Thymus (tissue), 11 donors: ENCODE measurements around the gene NFKBIE. TPM values are rescaled to one million over a fixed set of nuclear protein-coding genes. Genes with fewer than 3 reads are reported as not detected.

Experiments
- DNase-seq, 9 donors: peaks; one replicate each; pipeline ENCODE4 v3.0.0-alpha.2; 2013; ENCODE audit warnings: low spot score in 9 of 9, low read depth in 6 of 9, missing footprints in 1 of 9
- H3K27ac ChIP-seq, 2 donors: one replicate each; pipeline ENCODE4 v1.5.1; 2013; ENCODE audit warnings: control low read depth in 1 of 2, low read depth in 1 of 2, low read length in 1 of 2, mild to moderate bottlenecking in 1 of 2, moderate library complexity in 1 of 2
- H3K27me3 ChIP-seq, 2 donors: one replicate each; pipeline ENCODE4 v1.5.1; 2013; ENCODE audit warnings: low read length in 1 of 2; ENCODE audit not compliant: control insufficient read depth in 2 of 2, insufficient read depth in 1 of 2
- H3K36me3 ChIP-seq, 2 donors: one replicate each; pipeline ENCODE4 v1.5.1; 2013; ENCODE audit warnings: low read length in 1 of 2, mild to moderate bottlenecking in 1 of 2, moderate library complexity in 1 of 2; ENCODE audit not compliant: control insufficient read depth in 2 of 2, insufficient read depth in 2 of 2
- H3K4me1 ChIP-seq, 2 donors: one replicate each; pipeline ENCODE4 v1.5.1; 2013; ENCODE audit warnings: low read length in 2 of 2; ENCODE audit not compliant: control insufficient read depth in 2 of 2, insufficient read depth in 2 of 2
- H3K4me3 ChIP-seq, 2 donors: one replicate each; pipeline ENCODE4 v1.5.1; 2013; ENCODE audit warnings: low read length in 2 of 2, control low read depth in 1 of 2, mild to moderate bottlenecking in 1 of 2
- H3K9me3 ChIP-seq, 2 donors: one replicate each; pipeline ENCODE4 v1.5.1; 2013; ENCODE audit warnings: low read length in 1 of 2, mild to moderate bottlenecking in 1 of 2; ENCODE audit not compliant: control insufficient read depth in 2 of 2, insufficient read depth in 1 of 2
- WGBS: extraction: QIAGEN DNeasy Blood & Tissue Kit; methylation state at CpG from one replicate; pipeline ENCODE4 v1.1.7; 2013; 5-methylcytosine and 5-hydroxymethylcytosine counted together
- polyA plus RNA-seq: library from polyadenylated mRNA; stranded (reverse); fragments of 200-250 nt; gene quantifications from one replicate; pipeline ENCODE4 v1.2.3, GENCODE V29; 2013
- total RNA-seq: library from RNA; stranded (reverse); fragments of 120-200 nt; gene quantifications from one replicate; pipeline ENCODE4 v1.2.4, GENCODE V29; 2013
- donor health status: healthy.

The NFKBIE gene
- total and polyA plus RNA-seq, 2 donors = 16.4 to 21.6 TPM

- H3K27ac ChIP-seq = peak overlapping the region in 1 of 2 donors; percentile 78
Observed at GRCh38 chr6:44264154-44265006, 971 bp downstream of the NFKBIE start.

GRCh38 chr6:44263354-44264100, 1.8 kb downstream of the NFKBIE start:
- Histone ChIP-seq H3K9me3 (peaks cover 0 to 3% of the 10 kb centered on the region in 2 donors), H3K4me1 (peaks cover 18 to 40% of the 10 kb centered on the region in 2 donors)

More at GRCh38 chr6:44264154-44265006, 971 bp downstream of the NFKBIE start:
- WGBS = 3% methylated on average over 13 of the region's 13 CpGs
- DNase-seq = peak in 1 of 9 donors; percentile 43
- Histone ChIP-seq H3K9me3 (peaks cover 0 to 3% of the 10 kb centered on the region in 2 donors), H3K36me3 (peaks cover 13 to 22% of the 10 kb centered on the region in 2 donors), H3K4me1 (peaks cover 18 to 41% of the 10 kb centered on the region in 2 donors), H3K27me3 (peaks cover 16 to 19% of the 10 kb centered on the region in 2 donors), H3K4me3 (peak overlapping the region; percentile 92 to 94)

GRCh38 chr6:44262467-44263353, 2.6 kb downstream of the NFKBIE start:
- Histone ChIP-seq H3K9me3 (peaks cover 0 to 3% of the 10 kb centered on the region in 2 donors), H3K4me1 (peaks cover 19 to 37% of the 10 kb centered on the region in 2 donors), H3K36me3 (peaks cover 13 to 33% of the 10 kb centered on the region in 2 donors), H3K27me3 (peaks cover 3 to 5% of the 10 kb centered on the region in 2 donors), H3K4me3 (peak overlapping the region; percentile 1 to 94), H3K27ac (peak overlapping the region; percentile 54 to 78)
- 63% methylated on average over 7 of the region's 7 CpGs for WGBS
- DNase-seq = no peak

More at GRCh38 chr6:44263354-44264100, 1.8 kb downstream of the NFKBIE start:
- peak overlapping the region; percentile 37 to 78 for H3K27ac ChIP-seq
- DNase-seq = no peak
- H3K36me3 ChIP-seq = peaks cover 13 to 29% of the 10 kb centered on the region in 2 donors
- peak overlapping the region; percentile 92 to 94 for H3K4me3 ChIP-seq
- peaks cover 7 to 11% of the 10 kb centered on the region in 2 donors for H3K27me3 ChIP-seq
- WGBS = 31% methylated on average over 9 of the region's 9 CpGs

- peaks cover 22 to 41% of the 10 kb centered on the region in 2 donors for H3K4me1 ChIP-seq
- 96% methylated on average over 8 of the region's 8 CpGs for WGBS
- no peak for DNase-seq
- H3K4me3 ChIP-seq = no peak overlapping the region
- H3K36me3 ChIP-seq = peaks cover 13 to 33% of the 10 kb centered on the region in 2 donors
- H3K27me3 ChIP-seq = peaks cover under 1% of the 10 kb centered on the region in 2 donors
- H3K27ac ChIP-seq = no peak overlapping the region
- H3K9me3 ChIP-seq = peaks cover 0 to 3% of the 10 kb centered on the region in 2 donors
Observed at GRCh38 chr6:44261581-44261980, 3.8 kb downstream of the NFKBIE start.

GRCh38 chr6:44260451-44261297, 4.7 kb downstream of the NFKBIE start:
- no peak for DNase-seq

GRCh38 chr6:44260011-44260410, 5.3 kb downstream of the NFKBIE start:
- Histone ChIP-seq H3K27me3 (no peaks in the 10 kb centered on the region), H3K4me1 (peaks cover 25 to 49% of the 10 kb centered on the region in 2 donors), H3K4me3 (no peak overlapping the region), H3K36me3 (peaks cover 17 to 38% of the 10 kb centered on the region in 2 donors), H3K27ac (no peak overlapping the region), H3K9me3 (peaks cover 0 to 2% of the 10 kb centered on the region in 2 donors)
- DNase-seq = no peak
- WGBS = 96% methylated on average over 8 of the region's 8 CpGs

More at GRCh38 chr6:44260451-44261297, 4.7 kb downstream of the NFKBIE start:
- Histone ChIP-seq H3K36me3 (peaks cover 13 to 33% of the 10 kb centered on the region in 2 donors), H3K4me1 (peaks cover 25 to 46% of the 10 kb centered on the region in 2 donors), H3K9me3 (peaks cover 0 to 3% of the 10 kb centered on the region in 2 donors), H3K4me3 (no peak overlapping the region), H3K27ac (no peak overlapping the region), H3K27me3 (no peaks in the 10 kb centered on the region)
- WGBS = 98% methylated on average over 6 of the region's 6 CpGs

GRCh38 chr6:44258921-44259320, 6.4 kb downstream of the NFKBIE start:
- H3K4me1 ChIP-seq = peaks cover 15 to 46% of the 10 kb centered on the region in 2 donors
- 96% methylated on average over 3 of the region's 3 CpGs for WGBS

More at GRCh38 chr6:44258921-44259320, 6.4 kb downstream of the NFKBIE start:
- Histone ChIP-seq H3K36me3 (peaks cover 28 to 49% of the 10 kb centered on the region in 2 donors), H3K27ac (no peak overlapping the region), H3K9me3 (no peaks in the 10 kb centered on the region), H3K27me3 (no peaks in the 10 kb centered on the region), H3K4me3 (no peak overlapping the region)
- DNase-seq = no peak
